Measurements from ENCODE around the gene ANKH.
A peak's percentile ranks its signal among the peaks of the same experiment; 100 is the strongest.
"Not testable (repeated sequence)": the region's sequence is repeated elsewhere in the genome, so short reads cannot be mapped to it uniquely, and the experiment has no call there.

ANKH gene

GRCh38 chr5:14871214-14872069 lies at the start of gene ANKH:
Gene ANKH, minus strand, starts transcription at chr5:14871778. Its CDS starts 331 bp downstream, at chr5:14871447.
- DNase-seq = peak; percentile 39

- DNase-seq = no peak
These were observed 48.5 kb upstream of the ANKH start for GRCh38 chr5:14920121-14920520.

GRCh38 chr5:14919106-14919505 lies 47.5 kb upstream of the ANKH start:
- not testable (repeated sequence) for DNase-seq

DNA sequence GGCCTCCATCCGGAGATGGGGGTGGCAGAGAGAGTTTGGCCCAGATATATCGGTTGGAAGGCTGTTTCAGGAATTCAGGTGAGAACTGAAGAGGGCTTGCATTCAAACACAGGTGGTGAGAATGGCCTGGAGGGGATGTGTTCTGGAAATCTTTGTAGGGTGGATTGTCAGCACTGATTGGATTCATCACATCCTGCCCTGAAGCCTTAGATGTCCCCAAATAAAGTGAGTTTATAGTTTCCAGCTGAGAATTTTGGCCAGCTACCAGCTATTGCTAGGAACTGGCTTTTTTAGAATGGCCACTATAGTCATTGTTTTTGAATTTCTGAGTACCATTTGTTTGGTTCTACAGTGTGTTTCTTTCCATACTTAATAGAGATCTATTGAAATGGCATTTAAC lies 46.1 kb upstream of the ANKH start:
- no peak for DNase-seq

DNA sequence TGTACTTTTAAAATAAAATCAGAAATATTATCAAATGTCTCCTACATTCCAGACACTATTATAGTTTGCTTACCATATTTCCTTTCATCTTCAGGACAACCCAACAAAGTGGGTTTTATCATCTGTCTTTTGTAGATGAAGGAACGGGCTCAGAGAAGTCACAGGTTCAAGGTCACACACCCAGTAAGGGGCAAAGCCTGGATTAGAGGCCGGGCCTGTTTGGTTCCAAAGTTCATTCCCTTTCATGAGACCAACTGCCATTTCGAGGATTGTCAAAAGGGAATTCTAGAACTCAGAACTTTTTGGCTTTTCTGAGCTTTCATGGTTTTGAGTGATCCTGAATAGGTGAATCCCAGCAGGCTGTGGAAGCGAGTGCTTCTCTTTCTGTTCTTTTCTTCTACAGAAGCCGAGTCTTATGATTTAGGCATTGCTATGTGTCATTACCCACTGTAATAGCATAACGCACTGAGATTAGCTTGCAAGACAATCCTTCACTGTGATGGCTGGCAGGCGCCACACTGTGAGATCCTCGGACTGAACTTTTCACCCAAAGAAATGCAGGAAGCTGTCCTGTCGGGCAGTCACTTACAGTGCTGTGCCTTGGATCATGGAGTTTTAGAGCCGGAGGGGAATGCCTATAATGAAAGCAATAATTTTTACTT lies 43.8 kb upstream of the ANKH start:
- no peak for DNase-seq

- no peak for DNase-seq
These were observed 43.2 kb upstream of the ANKH start for GRCh38 chr5:14914623-14915260.

DNA sequence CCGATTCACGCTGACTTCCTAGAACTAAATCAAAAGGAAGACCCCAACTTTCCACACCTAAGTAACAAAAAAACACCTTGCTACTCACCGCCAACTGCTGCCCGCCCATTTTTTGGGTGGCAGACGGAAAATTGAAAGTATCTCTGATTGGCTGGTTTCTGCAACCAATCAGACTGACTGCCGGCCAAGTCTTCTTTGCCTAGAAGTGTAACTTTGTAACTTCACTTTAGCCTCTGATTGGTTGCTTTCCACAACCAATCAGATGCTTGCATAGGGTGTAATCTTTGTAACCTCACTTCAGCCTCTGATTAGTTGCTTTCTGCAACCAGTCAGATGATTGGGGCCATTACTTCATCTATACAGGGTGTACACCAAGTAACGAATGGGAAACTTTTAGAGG lies 42.6 kb upstream of the ANKH start:
- DNase-seq = no peak

- no peak for DNase-seq
These were observed 41.5 kb upstream of the ANKH start for GRCh38 chr5:14913096-14913495.

GRCh38 chr5:14912206-14912605 lies 40.6 kb upstream of the ANKH start:
- DNase-seq = no peak

GRCh38 chr5:14909369-14909768 lies 37.8 kb upstream of the ANKH start:
- no peak for DNase-seq

DNA sequence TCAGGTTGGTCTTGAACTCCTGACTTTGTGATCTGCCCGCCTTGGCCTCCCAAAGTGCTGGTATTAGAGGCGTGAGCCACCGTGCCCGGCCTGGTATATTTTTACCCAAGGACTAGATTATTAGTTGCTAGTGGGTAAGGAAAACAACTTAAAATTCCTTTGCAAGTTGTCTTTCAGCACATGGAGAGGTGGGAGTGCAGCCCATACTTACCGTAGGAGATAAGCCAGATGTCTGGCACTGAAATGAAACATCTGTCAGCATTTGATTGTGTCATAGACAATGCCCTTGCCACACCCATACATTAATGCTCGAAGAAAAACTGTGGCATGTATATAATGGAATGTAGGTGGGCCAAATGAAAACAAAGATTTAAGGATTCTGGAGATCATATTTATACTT lies 36.6 kb upstream of the ANKH start:
- no peak for DNase-seq

DNA sequence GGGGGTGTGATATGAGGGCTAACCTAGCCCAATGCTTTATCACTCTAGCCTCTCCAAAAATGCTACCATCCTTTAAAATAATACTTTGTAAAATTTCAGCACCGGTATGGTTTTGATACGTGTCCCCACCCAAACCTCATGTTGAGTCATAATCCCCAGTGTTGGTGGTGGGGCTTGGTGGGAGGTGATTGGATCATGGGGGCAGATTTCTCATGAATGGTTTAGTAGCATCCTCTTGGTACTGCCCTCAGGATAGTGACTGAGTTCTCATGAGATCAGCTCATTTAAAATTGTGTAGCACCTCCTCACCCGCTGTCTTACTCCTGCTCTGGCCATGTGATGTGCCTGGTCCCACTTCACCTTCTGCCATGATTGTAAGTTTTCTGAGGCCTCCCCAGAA lies 35.0 kb upstream of the ANKH start:
- DNase-seq = no peak

GRCh38 chr5:14902826-14903560 lies 31.4 kb upstream of the ANKH start:
- no peak for DNase-seq

GRCh38 chr5:14901462-14902051 lies 30.0 kb upstream of the ANKH start:
- no peak for DNase-seq

- no peak for DNase-seq
These were observed 29.3 kb upstream of the ANKH start for GRCh38 chr5:14900693-14901461.

DNA sequence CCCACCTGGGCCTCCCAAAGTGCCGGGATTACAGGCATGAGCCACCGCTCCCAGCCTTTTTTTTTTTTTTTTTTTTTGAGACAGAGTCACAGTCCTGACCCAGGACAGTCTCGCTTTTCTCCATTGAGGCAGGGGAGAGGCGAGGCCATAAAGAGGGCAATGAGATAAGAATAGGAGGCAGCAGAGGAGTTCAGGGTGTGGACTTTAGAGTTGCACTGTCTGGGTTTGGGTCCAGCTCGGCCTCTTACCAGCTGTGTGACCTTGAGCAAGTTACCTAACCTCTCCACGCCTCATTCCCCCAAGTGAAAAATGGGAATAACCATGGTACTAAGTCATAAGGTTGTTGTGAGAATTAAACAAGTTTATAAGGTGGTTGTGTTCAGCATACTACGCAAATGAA lies 24.6 kb upstream of the ANKH start:
- DNase-seq = no peak

DNA sequence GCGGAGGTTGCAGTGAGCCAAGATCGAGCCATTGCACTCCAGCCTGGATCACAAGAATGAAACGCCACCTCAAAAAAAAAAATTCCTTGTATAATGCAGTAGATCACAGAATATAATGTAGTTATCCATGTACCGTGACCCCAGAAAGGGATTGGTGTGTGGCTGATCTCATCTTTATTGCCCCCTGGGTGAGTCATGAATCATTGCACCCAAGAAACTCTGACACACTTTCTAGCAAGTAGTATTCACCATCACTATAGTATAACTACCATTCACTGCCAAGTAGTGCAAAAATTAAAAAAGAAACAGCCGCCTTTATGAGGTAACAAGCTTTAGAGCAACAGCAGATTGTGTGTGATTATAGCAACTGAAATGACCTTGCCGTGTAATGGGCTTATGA lies 23.7 kb upstream of the ANKH start:
- DNase-seq = no peak

DNA sequence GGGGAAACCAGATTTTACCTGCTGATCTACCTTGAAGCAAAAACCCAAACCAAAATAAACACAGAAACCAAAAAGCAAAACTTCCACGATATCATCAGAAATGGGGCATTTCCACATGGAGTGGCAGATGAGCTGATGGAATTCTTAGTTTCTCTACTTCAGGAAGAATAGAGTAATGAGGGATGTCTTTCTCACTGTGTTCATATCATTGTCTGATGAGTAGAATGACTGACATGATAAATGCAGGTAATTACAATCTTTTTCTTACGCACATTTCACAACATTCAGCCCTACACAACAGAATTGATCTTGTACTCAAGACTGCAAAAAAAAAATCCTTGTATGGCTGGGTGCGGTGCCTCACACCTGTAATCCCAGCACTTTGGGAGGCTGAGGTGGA lies 23.2 kb upstream of the ANKH start:
- DNase-seq = no peak

DNA sequence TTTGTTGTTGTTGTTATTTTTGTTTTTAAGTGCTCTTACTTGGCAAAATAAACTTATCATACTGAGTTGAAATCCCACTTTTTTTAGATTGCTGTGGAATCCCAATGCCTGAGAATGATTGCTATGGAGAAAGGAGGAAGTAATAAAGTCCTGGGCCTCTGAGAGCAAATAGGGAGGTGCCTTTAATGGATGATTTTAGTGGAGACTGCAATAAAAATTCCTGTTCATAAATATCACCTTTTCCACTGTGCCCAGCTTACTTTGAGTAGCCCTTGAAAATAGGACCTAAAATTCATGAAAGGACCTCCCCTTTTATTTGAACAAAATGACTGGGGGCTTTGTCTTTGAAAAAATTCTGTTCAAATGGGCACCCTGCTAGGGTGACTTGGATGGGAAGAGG lies 21.8 kb upstream of the ANKH start:
- DNase-seq = no peak

DNA sequence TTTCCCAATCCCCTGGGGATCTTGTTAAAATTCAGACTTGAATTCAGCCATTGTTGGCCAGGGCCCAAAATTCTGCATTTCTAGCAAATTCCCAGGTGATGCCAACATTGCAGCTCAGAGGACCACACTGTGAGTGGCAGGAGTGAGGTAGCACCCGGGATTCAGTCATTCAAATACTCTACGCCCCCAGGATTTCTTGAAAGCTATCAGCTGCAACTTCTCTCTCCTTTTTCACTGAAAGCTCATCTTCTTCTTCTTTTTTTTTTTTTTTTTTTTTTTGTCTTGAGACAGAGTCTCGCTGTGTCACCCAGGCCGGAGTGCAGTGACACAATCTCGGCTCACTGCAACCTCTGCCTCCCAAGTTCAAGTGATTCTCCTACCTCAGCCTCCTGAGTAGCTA lies 19.3 kb upstream of the ANKH start:
- no peak for DNase-seq

GRCh38 chr5:14884062-14884612 lies 12.6 kb upstream of the ANKH start:
- no peak for DNase-seq

Data from NCI-H1417 treated with DMSO at 0.1 percent for 48 hours (cell line).